CD4-positive, CD25-positive, alpha-beta regulatory T cell (primary cell): ENCODE data around the gene METTL27. TPM values are rescaled to one million over a fixed set of nuclear protein-coding genes. Genes with fewer than 3 reads are reported as not detected.
A peak's percentile ranks its signal among the peaks of the same experiment; 100 is the strongest.

Experiments used
- ATAC-seq, 2 donors: fragments of 150-1000 bp; cut with Tn5 transposase; one replicate each; pipeline ENCODE4 v1.10.0; 2021; ENCODE audit warnings: low read depth in 2 of 2, moderate number of reproducible peaks in 2 of 2, moderate library complexity in 1 of 2
- DNase-seq, 3 donors: peaks; one replicate each; pipeline versions ENCODE4 v3.0.0 to v3.0.0-alpha.2; 2012 to 2022; ENCODE audit warnings: mixed read lengths in 1 of 3
- H3K27ac ChIP-seq: one replicate; pipeline ENCODE4 v1.7.0; 2013; ENCODE audit warnings: mild to moderate bottlenecking, low read length; ENCODE audit not compliant: insufficient read depth, poor library complexity, severe bottlenecking
- H3K27me3 ChIP-seq: one replicate; pipeline ENCODE4 v1.7.0; 2013; ENCODE audit warnings: low read length; ENCODE audit not compliant: control insufficient read depth, insufficient read depth
- H3K36me3 ChIP-seq: one replicate; pipeline ENCODE4 v1.7.0; 2013; ENCODE audit warnings: mild to moderate bottlenecking, low read length, moderate library complexity; ENCODE audit not compliant: control insufficient read depth, insufficient read depth
- H3K4me1 ChIP-seq: 2 replicates; pipeline ENCODE4 v1.7.0; 2013; ENCODE audit warnings: mild to moderate bottlenecking, low read length; ENCODE audit not compliant: insufficient read depth, control insufficient read depth, poor library complexity, severe bottlenecking
- H3K4me3 ChIP-seq: one replicate; pipeline ENCODE4 v1.7.0; 2013; ENCODE audit warnings: low read depth, mild to moderate bottlenecking, low read length, moderate library complexity
- H3K9me3 ChIP-seq, 2 experiments: 1 replicate in 1 of 2; 2 replicates in 1 of 2; pipeline ENCODE4 v1.7.0; 2013; ENCODE audit warnings: low read length in 2 of 2, mild to moderate bottlenecking in 1 of 2, moderate library complexity in 1 of 2; ENCODE audit not compliant: control insufficient read depth in 2 of 2
- H3K27ac Mint-ChIP-seq, 3 donors: one replicate each; pipeline ENCODE4 v1.8.0; 2020 to 2022; ENCODE audit warnings: mild to moderate bottlenecking in 3 of 3, mixed read lengths in 3 of 3, moderate library complexity in 2 of 3
- H3K27me3 Mint-ChIP-seq: one replicate; pipeline ENCODE4 v1.8.0; 2022; ENCODE audit warnings: mild to moderate bottlenecking, mixed read lengths
- H3K36me3 Mint-ChIP-seq: one replicate; pipeline ENCODE4 v1.8.0; 2020; ENCODE audit warnings: mixed read lengths
- H3K4me1 Mint-ChIP-seq, 4 donors: one replicate each; pipeline ENCODE4 v1.8.0; 2020 to 2022; ENCODE audit warnings: mixed read lengths in 4 of 4, mild to moderate bottlenecking in 1 of 4
- H3K4me3 Mint-ChIP-seq, 4 donors: one replicate each; pipeline ENCODE4 v1.8.0; 2020 to 2022; ENCODE audit warnings: mild to moderate bottlenecking in 4 of 4, mixed read lengths in 4 of 4, moderate library complexity in 3 of 4
- H3K9me3 Mint-ChIP-seq, 7 donors: one replicate each; pipeline ENCODE4 v1.8.0; 2020 to 2022; ENCODE audit warnings: mixed read lengths in 7 of 7, mild to moderate bottlenecking in 3 of 7, moderate library complexity in 2 of 7
- polyA plus RNA-seq, 4 donors: library from polyadenylated mRNA; unstranded; fragments of 300-500 nt; fragmentation: Illumina TruSeq; gene quantifications; one replicate each; pipeline ENCODE4 v1.2.3, GENCODE V29; 2021
- total RNA-seq: library from RNA; stranded (reverse); gene quantifications from one replicate; pipeline ENCODE4 v1.2.3, GENCODE V29; 2022

Gene METTL27
- total and polyA plus RNA-seq, 5 donors from 2014 or later, result 1.1 to 29.1 (median 2.9) TPM

- Mint-ChIP-seq H3K4me3 (no peak overlapping the region), H3K36me3 (no peaks in the 10 kb centered on the region), H3K4me1 (no peaks in the 10 kb centered on the region), H3K27ac (peak overlapping the region in 1 of 3 donors; percentile 42), H3K27me3 (no peaks in the 10 kb centered on the region), H3K9me3 (no peaks in the 10 kb centered on the region)
- DNase-seq (no peak), ATAC-seq (no peak)
- no peaks in the 10 kb centered on the region for H3K4me1 ChIP-seq
- no peaks in the 10 kb centered on the region for H3K9me3 ChIP-seq
- H3K27ac ChIP-seq, result no peak overlapping the region
- H3K4me3 ChIP-seq, result no peak overlapping the region
- H3K36me3 ChIP-seq, result no peaks in the 10 kb centered on the region
- no peaks in the 10 kb centered on the region for H3K27me3 ChIP-seq
Observed at GRCh38 chr7:73872056-73872908, 30.0 kb upstream of the METTL27 start.

- Mint-ChIP-seq H3K36me3 (no peaks in the 10 kb centered on the region), H3K27ac (no peak overlapping the region), H3K9me3 (peaks cover 0 to 2% (median 0%) of the 10 kb centered on the region in 7 donors), H3K4me3 (no peak overlapping the region), H3K4me1 (no peaks in the 10 kb centered on the region), H3K27me3 (no peaks in the 10 kb centered on the region)
- no peak overlapping the region for H3K27ac ChIP-seq
- no peaks in the 10 kb centered on the region for H3K4me1 ChIP-seq
- DNase-seq, result no peak
- ATAC-seq, result no peak
- no peak overlapping the region for H3K4me3 ChIP-seq
- H3K9me3 ChIP-seq, result no peaks in the 10 kb centered on the region
- H3K27me3 ChIP-seq, result no peaks in the 10 kb centered on the region
- no peaks in the 10 kb centered on the region for H3K36me3 ChIP-seq
Observed at GRCh38 chr7:73871163-73872011, 29.1 kb upstream of the METTL27 start.

- H3K27me3 Mint-ChIP-seq, result no peaks in the 10 kb centered on the region
- H3K27ac Mint-ChIP-seq, result no peak overlapping the region
- H3K9me3 Mint-ChIP-seq, result peaks cover 0 to 2% (median 0%) of the 10 kb centered on the region in 7 donors
- H3K36me3 Mint-ChIP-seq, result no peaks in the 10 kb centered on the region
- Histone ChIP-seq H3K4me3 (no peak overlapping the region), H3K9me3 (no peaks in the 10 kb centered on the region), H3K27ac (no peak overlapping the region), H3K36me3 (no peaks in the 10 kb centered on the region), H3K4me1 (no peaks in the 10 kb centered on the region), H3K27me3 (no peaks in the 10 kb centered on the region)
- H3K4me1 Mint-ChIP-seq, result no peaks in the 10 kb centered on the region
- no peak overlapping the region for H3K4me3 Mint-ChIP-seq
- no peak for ATAC-seq
- DNase-seq, result no peak
Observed at GRCh38 chr7:73870041-73870492, 27.8 kb upstream of the METTL27 start.

- H3K4me3 ChIP-seq, result no peak overlapping the region
- no peaks in the 10 kb centered on the region for H3K4me1 Mint-ChIP-seq
- H3K36me3 Mint-ChIP-seq, result no peaks in the 10 kb centered on the region
- no peaks in the 10 kb centered on the region for H3K4me1 ChIP-seq
- H3K9me3 Mint-ChIP-seq, result peaks cover 0 to 2% (median 0%) of the 10 kb centered on the region in 7 donors
- H3K4me3 Mint-ChIP-seq, result no peak overlapping the region
- H3K27me3 Mint-ChIP-seq, result no peaks in the 10 kb centered on the region
- DNase-seq (no peak), ATAC-seq (no peak)
- H3K27ac Mint-ChIP-seq, result no peak overlapping the region
- H3K36me3 ChIP-seq, result no peaks in the 10 kb centered on the region
- no peak overlapping the region for H3K27ac ChIP-seq
- no peaks in the 10 kb centered on the region for H3K9me3 ChIP-seq
- no peaks in the 10 kb centered on the region for H3K27me3 ChIP-seq
Observed at GRCh38 chr7:73869011-73869798, 26.9 kb upstream of the METTL27 start.

GRCh38 chr7:73866446-73866767, 24.1 kb upstream of the METTL27 start:
- no peak overlapping the region for H3K27ac ChIP-seq

GRCh38 chr7:73865738-73866445, 23.6 kb upstream of the METTL27 start:
- peaks cover 4% of the 10 kb centered on the region for H3K27me3 Mint-ChIP-seq
- Histone ChIP-seq H3K27ac (no peak overlapping the region), H3K4me3 (no peak overlapping the region), H3K27me3 (no peaks in the 10 kb centered on the region), H3K36me3 (no peaks in the 10 kb centered on the region), H3K4me1 (no peaks in the 10 kb centered on the region), H3K9me3 (no peaks in the 10 kb centered on the region)
- peaks cover 0 to 2% (median 0%) of the 10 kb centered on the region in 7 donors for H3K9me3 Mint-ChIP-seq
- no peaks in the 10 kb centered on the region for H3K36me3 Mint-ChIP-seq
- no peaks in the 10 kb centered on the region for H3K4me1 Mint-ChIP-seq
- ATAC-seq (no peak), DNase-seq (no peak)
- H3K4me3 Mint-ChIP-seq, result no peak overlapping the region
- H3K27ac Mint-ChIP-seq, result no peak overlapping the region

More at GRCh38 chr7:73866446-73866767, 24.1 kb upstream of the METTL27 start:
- Mint-ChIP-seq H3K4me3 (no peak overlapping the region), H3K36me3 (no peaks in the 10 kb centered on the region), H3K4me1 (no peaks in the 10 kb centered on the region), H3K9me3 (peaks cover 0 to 2% (median 0%) of the 10 kb centered on the region in 7 donors), H3K27me3 (peaks cover 4% of the 10 kb centered on the region), H3K27ac (no peak overlapping the region)
- no peaks in the 10 kb centered on the region for H3K27me3 ChIP-seq
- H3K4me3 ChIP-seq, result no peak overlapping the region
- H3K4me1 ChIP-seq, result no peaks in the 10 kb centered on the region
- ATAC-seq (no peak), DNase-seq (no peak)
- no peaks in the 10 kb centered on the region for H3K36me3 ChIP-seq
- no peaks in the 10 kb centered on the region for H3K9me3 ChIP-seq
